BJ (cell line): ENCODE data around the gene STUB1. TPM values are rescaled to one million over a fixed set of nuclear protein-coding genes. Genes with fewer than 3 reads are reported as not detected.

Source experiments
- CTCF ChIA-PET: fragments of 350-600 bp; formaldehyde crosslinking; extraction: SDS; loops from one replicate; lab custom pipeline; 2021; ENCODE audit warnings: antibody characterized with exemption, inconsistent platforms; lab: Yijun Ruan, JAX
- POLR2A ChIA-PET: fragments of 300-600 bp; sonication (Branson Sonifier 250); formaldehyde crosslinking; extraction: SDS; loops from one replicate; lab custom pipeline; 2021; ENCODE audit warnings: antibody characterized with exemption; lab: Charles Lee
- DNase-seq: peaks from one replicate; pipeline ENCODE4 v3.0.0-alpha.2; 2011; ENCODE audit warnings: low read depth
- H3K27me3 ChIP-seq: 2 replicates; pipeline ENCODE4 v1.6.0; 2011; ENCODE audit warnings: low read length; ENCODE audit not compliant: control insufficient read depth, insufficient read depth
- H3K36me3 ChIP-seq: 2 replicates; pipeline ENCODE4 v1.5.1; 2011; ENCODE audit warnings: low read length; ENCODE audit not compliant: control insufficient read depth, insufficient read depth
- H3K4me3 ChIP-seq: 2 replicates; pipeline ENCODE4 v1.5.1; 2011; ENCODE audit warnings: low read depth, mild to moderate bottlenecking, control low read depth, low read length
- polyA minus RNA-seq: library from RNA; depleted of rRNA, polyadenylated mRNA; stranded (reverse); fragments of >200 nt; gene quantifications from 2 replicates; pipeline ENCODE4 v1.2.3, GENCODE V29; 2011; rRNA and poly(A)+ RNA removed
- polyA plus RNA-seq: library from polyadenylated mRNA; depleted of rRNA; stranded (reverse); fragments of >200 nt; gene quantifications from 2 replicates; pipeline ENCODE4 v1.2.3, GENCODE V29; 2011; rRNA removed
- TF ChIP-seq, protein P1 (sequence below): IDR thresholded peaks from 2 replicates; pipeline ENCODE4 v1.5.1; 2011; ENCODE audit warnings: low read depth, mild to moderate bottlenecking, control low read depth, inconsistent platforms, low read length, moderate library complexity; ENCODE audit not compliant: insufficient read depth

Gene STUB1
- 75.9 and 148 TPM in 2 replicates for polyA plus RNA-seq
- polyA minus RNA-seq: 26.5 and 29.5 TPM in 2 replicates

DNA sequence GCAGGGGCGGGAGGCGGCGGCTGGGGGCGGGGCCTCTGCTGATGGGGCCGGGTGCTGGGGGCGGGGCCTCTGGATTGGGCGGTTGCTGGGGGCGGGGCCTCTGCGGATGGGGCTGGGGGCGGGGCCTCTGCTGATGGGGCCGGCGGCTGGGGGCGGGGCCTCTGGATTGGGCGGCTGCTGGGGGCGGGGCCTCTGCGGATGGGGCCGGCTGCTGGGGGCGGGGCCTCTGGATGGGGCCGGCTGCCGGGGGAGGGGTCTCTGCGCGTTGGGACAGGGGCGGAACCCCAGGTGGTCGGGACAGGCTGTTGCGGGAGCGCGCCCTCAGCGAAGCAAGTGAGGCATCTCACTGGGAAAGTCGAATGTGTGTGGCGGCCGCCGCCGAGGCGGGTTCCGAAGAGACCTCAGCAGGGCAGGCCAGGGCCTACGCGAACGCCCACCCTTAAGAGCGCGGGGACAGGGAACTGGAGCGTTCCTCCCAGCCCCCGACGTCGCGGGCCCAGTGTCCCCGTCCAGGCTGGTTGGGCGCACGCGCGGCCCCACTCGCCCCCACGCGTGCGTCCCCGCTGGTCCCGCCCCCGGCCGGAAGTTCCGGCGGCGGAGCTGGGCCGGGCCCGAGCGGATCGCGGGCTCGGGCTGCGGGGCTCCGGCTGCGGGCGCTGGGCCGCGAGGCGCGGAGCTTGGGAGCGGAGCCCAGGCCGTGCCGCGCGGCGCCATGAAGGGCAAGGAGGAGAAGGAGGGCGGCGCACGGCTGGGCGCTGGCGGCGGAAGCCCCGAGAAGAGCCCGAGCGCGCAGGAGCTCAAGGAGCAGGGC, at the start of gene STUB1:
Gene STUB1, plus strand, starts transcription at position 597 of the 811 bp plus-strand sequence. Its CDS starts 116 bp downstream, at position 713.
- TF ChIP-seq, protein P1, sequence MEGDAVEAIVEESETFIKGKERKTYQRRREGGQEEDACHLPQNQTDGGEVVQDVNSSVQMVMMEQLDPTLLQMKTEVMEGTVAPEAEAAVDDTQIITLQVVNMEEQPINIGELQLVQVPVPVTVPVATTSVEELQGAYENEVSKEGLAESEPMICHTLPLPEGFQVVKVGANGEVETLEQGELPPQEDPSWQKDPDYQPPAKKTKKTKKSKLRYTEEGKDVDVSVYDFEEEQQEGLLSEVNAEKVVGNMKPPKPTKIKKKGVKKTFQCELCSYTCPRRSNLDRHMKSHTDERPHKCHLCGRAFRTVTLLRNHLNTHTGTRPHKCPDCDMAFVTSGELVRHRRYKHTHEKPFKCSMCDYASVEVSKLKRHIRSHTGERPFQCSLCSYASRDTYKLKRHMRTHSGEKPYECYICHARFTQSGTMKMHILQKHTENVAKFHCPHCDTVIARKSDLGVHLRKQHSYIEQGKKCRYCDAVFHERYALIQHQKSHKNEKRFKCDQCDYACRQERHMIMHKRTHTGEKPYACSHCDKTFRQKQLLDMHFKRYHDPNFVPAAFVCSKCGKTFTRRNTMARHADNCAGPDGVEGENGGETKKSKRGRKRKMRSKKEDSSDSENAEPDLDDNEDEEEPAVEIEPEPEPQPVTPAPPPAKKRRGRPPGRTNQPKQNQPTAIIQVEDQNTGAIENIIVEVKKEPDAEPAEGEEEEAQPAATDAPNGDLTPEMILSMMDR: no peak
- Histone ChIP-seq H3K4me3 (peak within 1 kb of the TSS; percentile 69), H3K27me3 (no peaks in the 10 kb centered on the region), H3K36me3 (peaks cover 19% of the 10 kb centered on the region)
- ChIA-PET POLR2A (interaction anchor here (0.9 kb wide), 1 partner anchor 46 kb away, joined by 14 read pairs; no protein-coding TSS in a partner anchor), CTCF (interaction anchor here (0.6 to 4.5 kb wide), 4 partner anchors 10 to 61 kb away, joined by 3 to 20 read pairs (median 5); partner anchors contain the start of genes CIAO3 and RHOT2)
- peak; percentile 23 for DNase-seq

DNA sequence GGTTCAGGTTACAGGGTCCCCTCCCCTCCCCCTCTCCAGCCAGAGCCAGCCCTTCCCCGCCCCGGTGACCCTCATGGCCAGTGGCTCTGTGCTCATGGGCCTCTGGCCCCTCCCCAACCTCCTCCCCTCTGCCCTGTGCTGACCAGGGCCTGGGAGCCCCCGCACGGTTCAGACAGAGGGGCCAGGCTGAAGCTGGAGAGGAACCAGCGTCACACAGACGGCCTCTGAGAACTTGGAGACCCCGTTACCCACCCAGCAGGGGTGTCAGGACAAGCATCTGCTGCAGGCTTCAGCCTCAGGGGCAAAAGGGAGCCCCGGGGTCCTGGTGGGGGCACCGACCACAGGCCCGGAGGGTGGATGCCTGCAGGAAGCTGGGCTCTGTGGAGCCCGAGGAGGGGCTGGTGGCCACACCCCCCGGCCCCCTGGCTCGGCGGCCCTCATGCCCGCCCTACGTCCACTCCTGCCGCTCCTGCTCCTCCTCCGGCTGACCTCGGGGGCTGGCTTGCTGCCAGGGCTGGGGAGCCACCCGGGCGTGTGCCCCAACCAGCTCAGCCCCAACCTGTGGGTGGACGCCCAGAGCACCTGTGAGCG, 49.3 kb upstream of the STUB1 start, which contains the start of gene WFIKKN1:
Gene WFIKKN1, plus strand, starts transcription at position 171 of the 591 bp plus-strand sequence. Its CDS starts 269 bp downstream, at position 440.
- ChIA-PET CTCF (no interaction called here), POLR2A (no interaction called here)
- DNase-seq: no peak
- Histone ChIP-seq H3K36me3 (peaks cover 17% of the 10 kb centered on the region), H3K4me3 (no peak within 1 kb of the TSS), H3K27me3 (no peaks in the 10 kb centered on the region)
- TF ChIP-seq, protein P1: no peak

DNA sequence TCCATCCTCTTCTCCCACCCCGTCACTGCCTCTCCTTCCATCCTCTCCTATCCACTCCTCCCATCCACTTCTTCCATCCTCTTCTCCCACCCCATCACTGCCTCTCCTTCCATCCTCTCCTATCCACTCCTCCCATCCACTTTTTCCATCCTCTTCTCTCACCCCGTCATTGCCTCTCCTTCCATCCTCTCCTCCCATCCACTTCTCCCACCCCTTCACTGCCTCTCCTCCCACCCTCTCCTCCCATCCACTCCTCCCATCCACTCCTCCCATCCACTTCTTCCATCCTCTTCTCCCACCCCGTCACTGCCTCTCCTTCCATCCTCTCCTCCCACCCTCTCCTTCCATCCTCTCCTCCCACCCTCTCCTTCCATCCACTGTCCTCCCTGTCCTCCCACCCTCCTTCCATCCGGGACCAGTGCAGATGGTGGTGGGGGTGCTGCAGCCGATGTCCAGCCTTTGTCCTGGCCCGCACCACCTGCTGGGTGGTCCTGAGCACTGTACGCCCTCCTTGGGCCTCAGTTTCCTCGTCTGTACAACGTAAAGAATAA, 48.3 kb upstream of the STUB1 start:
- POLR2A ChIA-PET: no interaction called here
- Histone ChIP-seq H3K36me3 (peaks cover 17% of the 10 kb centered on the region), H3K27me3 (no peaks in the 10 kb centered on the region), H3K4me3 (no peak overlapping the region)
- CTCF ChIA-PET: no interaction called here
- TF ChIP-seq, protein P1: no peak
- no peak for DNase-seq

DNA sequence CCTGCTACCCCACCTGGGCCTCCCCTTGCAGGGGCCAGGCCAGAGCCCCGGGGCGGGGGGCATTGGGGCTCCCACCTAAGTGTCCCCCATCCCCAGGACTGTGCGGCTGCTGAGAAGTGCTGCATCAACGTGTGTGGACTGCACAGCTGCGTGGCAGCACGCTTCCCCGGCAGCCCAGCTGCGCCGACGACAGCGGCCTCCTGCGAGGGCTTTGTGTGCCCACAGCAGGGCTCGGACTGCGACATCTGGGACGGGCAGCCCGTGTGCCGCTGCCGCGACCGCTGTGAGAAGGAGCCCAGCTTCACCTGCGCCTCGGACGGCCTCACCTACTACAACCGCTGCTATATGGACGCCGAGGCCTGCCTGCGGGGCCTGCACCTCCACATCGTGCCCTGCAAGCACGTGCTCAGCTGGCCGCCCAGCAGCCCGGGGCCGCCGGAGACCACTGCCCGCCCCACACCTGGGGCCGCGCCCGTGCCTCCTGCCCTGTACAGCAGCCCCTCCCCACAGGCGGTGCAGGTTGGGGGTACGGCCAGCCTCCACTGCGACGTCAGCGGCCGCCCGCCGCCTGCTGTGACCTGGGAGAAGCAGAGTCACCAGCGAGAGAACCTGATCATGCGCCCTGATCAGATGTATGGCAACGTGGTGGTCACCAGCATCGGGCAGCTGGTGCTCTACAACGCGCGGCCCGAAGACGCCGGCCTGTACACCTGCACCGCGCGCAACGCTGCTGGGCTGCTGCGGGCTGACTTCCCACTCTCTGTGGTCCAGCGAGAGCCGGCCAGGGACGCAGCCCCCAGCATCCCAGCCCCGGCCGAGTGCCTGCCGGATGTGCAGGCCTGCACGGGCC, 47.5 kb upstream of the STUB1 start:
- Histone ChIP-seq H3K4me3 (no peak overlapping the region), H3K36me3 (peaks cover 14% of the 10 kb centered on the region), H3K27me3 (no peaks in the 10 kb centered on the region)
- ChIA-PET POLR2A (no interaction called here), CTCF (interaction anchor here (1.2 kb wide), 1 partner anchor 15 kb away, joined by 4 read pairs; no protein-coding TSS in a partner anchor)
- no peak for DNase-seq
- TF ChIP-seq, protein P1: no peak
